Calu3 (cell line): Measurements from ENCODE around the gene UBB. TPM values are rescaled to one million over a fixed set of nuclear protein-coding genes. Genes with fewer than 3 reads are reported as not detected.
A peak's percentile ranks its signal among the peaks of the same experiment; 100 is the strongest.

Experiments used
- BruUV-seq: library from RNA; stranded (reverse); fragments of 400-500 nt; replicated peaks from 2 replicates; lab custom pipeline; 2021; lab: Mats Ljungman, UMichigan
- CTCF ChIA-PET: fragments of 300-600 bp; sonication (Branson Sonifier 250); formaldehyde crosslinking; loops from one replicate; lab custom pipeline; 2022; ENCODE audit warnings: antibody characterized with exemption; lab: Charles Lee
- DNase-seq: peaks from one replicate; pipeline ENCODE4 v3.0.0; 2022
- H3K27ac Mint-ChIP-seq: one replicate; pipeline ENCODE4 v1.8.0; 2022; ENCODE audit warnings: mixed read lengths; ENCODE audit not compliant: unreplicated experiment
- H3K27me3 Mint-ChIP-seq: one replicate; pipeline ENCODE4 v1.8.0; 2022; ENCODE audit warnings: mixed read lengths; ENCODE audit not compliant: unreplicated experiment
- H3K36me3 Mint-ChIP-seq: one replicate; pipeline ENCODE4 v1.8.0; 2022; ENCODE audit warnings: mild to moderate bottlenecking, moderate library complexity, mixed read lengths; ENCODE audit not compliant: insufficient read depth, unreplicated experiment
- H3K4me1 Mint-ChIP-seq: one replicate; pipeline ENCODE4 v1.8.0; 2022; ENCODE audit warnings: mild to moderate bottlenecking, low read depth, mixed read lengths; ENCODE audit not compliant: unreplicated experiment
- H3K4me3 Mint-ChIP-seq: one replicate; pipeline ENCODE4 v1.8.0; 2022; ENCODE audit warnings: mild to moderate bottlenecking, low read depth, moderate library complexity, mixed read lengths; ENCODE audit not compliant: unreplicated experiment
- H3K9me3 Mint-ChIP-seq: one replicate; pipeline ENCODE4 v1.8.0; 2022; ENCODE audit warnings: low read depth, mixed read lengths; ENCODE audit not compliant: unreplicated experiment
- intact Hi-C: fragments of 100-400 bp; cut with micrococcal nuclease; formaldehyde crosslinking; loops from one replicate; pipeline ENCODE4 v1.10.0; 2022; ENCODE audit not compliant: unreplicated experiment
- total RNA-seq: library from RNA; stranded (reverse); gene quantifications from 2 replicates; pipeline ENCODE4 v1.2.3, GENCODE V29; 2022
- TF ChIP-seq, protein P1 (sequence below): fragments of 200-600 bp; IDR thresholded peaks from one replicate; pipeline ENCODE4 v1.8.0; 2022; ENCODE audit warnings: antibody characterized with exemption; ENCODE audit not compliant: unreplicated experiment

Gene UBB
- total RNA-seq, 1 experiment from 2014 or later: 1,004 TPM

GRCh38 chr17:16427020-16427419 lies 46.1 kb downstream of the UBB start:
- TF ChIP-seq, protein P1, sequence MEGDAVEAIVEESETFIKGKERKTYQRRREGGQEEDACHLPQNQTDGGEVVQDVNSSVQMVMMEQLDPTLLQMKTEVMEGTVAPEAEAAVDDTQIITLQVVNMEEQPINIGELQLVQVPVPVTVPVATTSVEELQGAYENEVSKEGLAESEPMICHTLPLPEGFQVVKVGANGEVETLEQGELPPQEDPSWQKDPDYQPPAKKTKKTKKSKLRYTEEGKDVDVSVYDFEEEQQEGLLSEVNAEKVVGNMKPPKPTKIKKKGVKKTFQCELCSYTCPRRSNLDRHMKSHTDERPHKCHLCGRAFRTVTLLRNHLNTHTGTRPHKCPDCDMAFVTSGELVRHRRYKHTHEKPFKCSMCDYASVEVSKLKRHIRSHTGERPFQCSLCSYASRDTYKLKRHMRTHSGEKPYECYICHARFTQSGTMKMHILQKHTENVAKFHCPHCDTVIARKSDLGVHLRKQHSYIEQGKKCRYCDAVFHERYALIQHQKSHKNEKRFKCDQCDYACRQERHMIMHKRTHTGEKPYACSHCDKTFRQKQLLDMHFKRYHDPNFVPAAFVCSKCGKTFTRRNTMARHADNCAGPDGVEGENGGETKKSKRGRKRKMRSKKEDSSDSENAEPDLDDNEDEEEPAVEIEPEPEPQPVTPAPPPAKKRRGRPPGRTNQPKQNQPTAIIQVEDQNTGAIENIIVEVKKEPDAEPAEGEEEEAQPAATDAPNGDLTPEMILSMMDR: no peak
- no peaks in the 10 kb centered on the region for H3K4me1 Mint-ChIP-seq
- H3K27me3 Mint-ChIP-seq: no peaks in the 10 kb centered on the region
- intact Hi-C loops: no loop called here
- CTCF ChIA-PET: interaction anchor here (0.6 to 1.5 kb wide), 2 partner anchors 41 to 102 kb away, joined by 3 read pairs; no protein-coding TSS in a partner anchor
- no peak for DNase-seq
- H3K27ac Mint-ChIP-seq: no peak overlapping the region
- no TSS peak for BruUV-seq
- H3K9me3 Mint-ChIP-seq: no peaks in the 10 kb centered on the region
- no peaks in the 10 kb centered on the region for H3K36me3 Mint-ChIP-seq
- H3K4me3 Mint-ChIP-seq: no peak overlapping the region

GRCh38 chr17:16428098-16428882 lies 47.4 kb downstream of the UBB start:
- no peak overlapping the region for H3K4me3 Mint-ChIP-seq
- TF ChIP-seq, protein P1: no peak
- BruUV-seq: no TSS peak
- CTCF ChIA-PET: interaction anchor here (0.9 to 1.5 kb wide), 5 partner anchors 10 to 103 kb away, joined by 3 to 8 read pairs (median 4); no protein-coding TSS in a partner anchor
- no peaks in the 10 kb centered on the region for H3K36me3 Mint-ChIP-seq
- DNase-seq: peak; percentile 58
- intact Hi-C loops: no loop called here
- no peaks in the 10 kb centered on the region for H3K4me1 Mint-ChIP-seq
- no peaks in the 10 kb centered on the region for H3K9me3 Mint-ChIP-seq
- no peak overlapping the region for H3K27ac Mint-ChIP-seq
- no peaks in the 10 kb centered on the region for H3K27me3 Mint-ChIP-seq

- H3K9me3 Mint-ChIP-seq: no peaks in the 10 kb centered on the region
- no TSS peak for BruUV-seq
- H3K27me3 Mint-ChIP-seq: no peaks in the 10 kb centered on the region
- H3K4me1 Mint-ChIP-seq: no peaks in the 10 kb centered on the region
- no peak for DNase-seq
- no peak overlapping the region for H3K4me3 Mint-ChIP-seq
- TF ChIP-seq, protein P1: no peak
- H3K27ac Mint-ChIP-seq: no peak overlapping the region
- CTCF ChIA-PET: no interaction called here
- intact Hi-C loops: no loop called here
- H3K36me3 Mint-ChIP-seq: no peaks in the 10 kb centered on the region
Observed at GRCh38 chr17:16429083-16429482, 48.2 kb downstream of the UBB start.

GRCh38 chr17:16430650-16431049 lies 49.8 kb downstream of the UBB start:
- no peak for DNase-seq
- Mint-ChIP-seq H3K4me3 (no peak overlapping the region), H3K27me3 (no peaks in the 10 kb centered on the region), H3K27ac (no peak overlapping the region), H3K36me3 (peaks cover 2% of the 10 kb centered on the region), H3K9me3 (no peaks in the 10 kb centered on the region), H3K4me1 (peaks cover 3% of the 10 kb centered on the region)
- TF ChIP-seq, protein P1: no peak
- intact Hi-C loops: no loop called here
- BruUV-seq: no TSS peak
- CTCF ChIA-PET: no interaction called here
